ENCODE results near the gene VSX1. TPM values are rescaled to one million over a fixed set of nuclear protein-coding genes. Genes with fewer than 3 reads are reported as not detected.

The VSX1 gene
- total RNA-seq, 2 experiments from 2014 or later, result not detected

DNA sequence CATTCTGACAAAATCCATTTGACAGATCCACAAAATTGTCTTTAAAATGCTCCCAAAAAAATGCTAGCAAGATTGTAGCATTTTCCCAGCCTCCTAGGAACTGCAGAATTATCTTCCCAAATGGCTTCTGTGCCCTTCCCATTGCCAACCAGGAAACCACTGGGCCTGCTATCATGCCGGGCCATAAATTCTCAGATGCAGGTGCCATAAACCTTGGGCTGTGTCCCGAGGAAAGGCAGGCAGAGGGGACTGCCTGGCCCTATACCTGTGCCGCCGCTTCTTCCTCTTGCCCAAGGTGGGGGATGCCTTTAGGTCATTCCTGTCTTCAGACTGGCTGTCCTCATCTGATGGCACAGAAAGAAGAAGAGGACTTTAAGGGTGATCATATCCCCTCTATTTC is 2.8 kb downstream of the VSX1 start:
- Mint-ChIP-seq H3K9me3 (no peaks in the 10 kb centered on the region), H3K36me3 (ENCODE audit: low read depth) (no peaks in the 10 kb centered on the region), H3K27me3 (peaks cover 83% of the 10 kb centered on the region), H3K4me1 (ENCODE audit: low read depth) (peaks cover 21% of the 10 kb centered on the region), H3K27ac (no peak overlapping the region), H3K4me3 (no peak overlapping the region)
- Histone ChIP-seq H3K27ac (ENCODE audit: low read depth in 1 of 2, low read length in 2 of 2) (no peak overlapping the region), H3K4me1 (ENCODE audit: insufficient read depth, low read length) (peaks cover 31% of the 10 kb centered on the region), H3K27me3 (ENCODE audit: control insufficient read depth in 1 of 2, insufficient read depth in 2 of 2, low read length in 2 of 2) (peaks cover 78 to 93% of the 10 kb centered on the region in 2 experiments), H3K36me3 (ENCODE audit: insufficient read depth, low read length) (no peaks in the 10 kb centered on the region), H3K9me3 (ENCODE audit: control insufficient read depth in 1 of 2, insufficient read depth in 1 of 2, low read length in 2 of 2) (peaks cover 0 to 34% of the 10 kb centered on the region in 2 experiments), H3K4me3 (ENCODE audit: low read length) (no peak overlapping the region)
- no peak for TF ChIP-seq CTCF (IDR thresholded peaks at IDR 0.05)
- DNase-seq (no peak), ATAC-seq (ENCODE audit: poor library complexity) (no peak)
- POLR2A ChIA-PET, result no interaction called here
- intact Hi-C loops (cut with DNase I, micrococcal nuclease), result no loop called here
- CTCF ChIA-PET, result no interaction called here

- Histone ChIP-seq H3K9me3 (ENCODE audit: control insufficient read depth in 1 of 2, insufficient read depth in 1 of 2, low read length in 2 of 2) (peaks cover 0 to 29% of the 10 kb centered on the region in 2 experiments), H3K4me3 (ENCODE audit: low read length) (no peak overlapping the region), H3K4me1 (ENCODE audit: insufficient read depth, low read length) (peaks cover 26% of the 10 kb centered on the region), H3K36me3 (ENCODE audit: insufficient read depth, low read length) (no peaks in the 10 kb centered on the region), H3K27ac (ENCODE audit: low read depth in 1 of 2, low read length in 2 of 2) (no peak overlapping the region), H3K27me3 (ENCODE audit: control insufficient read depth in 1 of 2, insufficient read depth in 2 of 2, low read length in 2 of 2) (peaks cover 75 to 93% of the 10 kb centered on the region in 2 experiments)
- DNase-seq (no peak), ATAC-seq (ENCODE audit: poor library complexity) (no peak)
- intact Hi-C loops (cut with DNase I, micrococcal nuclease), result no loop called here
- POLR2A ChIA-PET, result interaction anchor here (1.2 kb wide), 1 partner anchor 22 kb away, joined by 3 read pairs; no protein-coding TSS in a partner anchor
- CTCF ChIA-PET, result no interaction called here
- Mint-ChIP-seq H3K27me3 (peaks cover 83% of the 10 kb centered on the region), H3K4me3 (no peak overlapping the region), H3K4me1 (ENCODE audit: low read depth) (peaks cover 16% of the 10 kb centered on the region), H3K36me3 (ENCODE audit: low read depth) (no peaks in the 10 kb centered on the region), H3K27ac (no peak overlapping the region), H3K9me3 (no peaks in the 10 kb centered on the region)
- no peak for TF ChIP-seq CTCF (IDR thresholded peaks at IDR 0.05)
Observed at GRCh38 chr20:25078662-25079061, 3.3 kb downstream of the VSX1 start.

DNA sequence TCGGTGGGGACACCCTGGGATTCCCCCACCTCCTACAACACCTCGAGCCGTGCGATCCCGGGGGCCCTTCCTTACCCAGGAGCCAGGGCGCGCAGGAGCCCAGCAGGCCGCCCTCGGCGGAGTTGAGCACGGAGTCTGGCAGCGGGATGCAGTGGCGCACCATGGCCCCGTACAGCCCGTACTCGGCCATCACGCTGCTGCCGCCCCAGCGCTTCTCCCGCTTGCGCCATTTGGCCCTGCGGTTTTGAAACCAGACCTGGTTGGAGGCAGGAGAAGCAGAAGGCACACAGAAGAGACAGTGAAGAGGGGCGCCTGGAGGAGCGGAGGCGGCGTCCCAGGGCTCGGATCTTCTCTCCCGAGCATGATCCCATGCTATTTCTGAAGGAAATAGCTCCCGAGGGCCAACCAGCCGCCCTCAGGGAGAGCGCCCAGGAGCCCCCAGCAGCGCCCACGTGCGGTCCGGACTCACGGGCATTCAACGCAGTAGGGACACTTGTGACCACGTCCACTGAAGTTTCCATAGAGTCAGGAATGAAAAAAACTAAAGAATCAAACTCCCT is 4.3 kb downstream of the VSX1 start:
- Histone ChIP-seq H3K27ac (ENCODE audit: low read depth in 1 of 2, low read length in 2 of 2) (no peak overlapping the region), H3K4me3 (ENCODE audit: low read length) (no peak overlapping the region), H3K36me3 (ENCODE audit: insufficient read depth, low read length) (no peaks in the 10 kb centered on the region), H3K27me3 (ENCODE audit: control insufficient read depth in 1 of 2, insufficient read depth in 2 of 2, low read length in 2 of 2) (peaks cover 69 to 90% of the 10 kb centered on the region in 2 experiments), H3K4me1 (ENCODE audit: insufficient read depth, low read length) (peaks cover 18% of the 10 kb centered on the region), H3K9me3 (ENCODE audit: control insufficient read depth in 1 of 2, insufficient read depth in 1 of 2, low read length in 2 of 2) (peaks cover 0 to 21% of the 10 kb centered on the region in 2 experiments)
- no peak for TF ChIP-seq CTCF (IDR thresholded peaks at IDR 0.05)
- Mint-ChIP-seq H3K27ac (no peak overlapping the region), H3K4me3 (no peak overlapping the region), H3K36me3 (ENCODE audit: low read depth) (no peaks in the 10 kb centered on the region), H3K4me1 (ENCODE audit: low read depth) (peaks cover 10% of the 10 kb centered on the region), H3K9me3 (no peaks in the 10 kb centered on the region), H3K27me3 (peaks cover 83% of the 10 kb centered on the region)
- intact Hi-C loops (cut with DNase I, micrococcal nuclease), result no loop called here
- CTCF ChIA-PET, result no interaction called here
- POLR2A ChIA-PET, result interaction anchor here (1.2 kb wide), 1 partner anchor 21 kb away, joined by 3 read pairs; no protein-coding TSS in a partner anchor
- DNase-seq (no peak), ATAC-seq (ENCODE audit: poor library complexity) (no peak)
